Activated CD4-positive, alpha-beta T cell treated with anti-CD3 and anti-CD28 coated beads, Interleukin-2, amount 50 U/mL, for 48 hours (primary cell): ENCODE data around the gene POU6F1.
"Not testable (repeated sequence)": the region's sequence is repeated elsewhere in the genome, so short reads cannot be mapped to it uniquely, and the experiment has no call there.

Experiments
- DNase-seq, 2 experiments: peaks; one replicate each; pipeline ENCODE4 v3.0.0-alpha.2; 2020

The POU6F1 gene, protein sequence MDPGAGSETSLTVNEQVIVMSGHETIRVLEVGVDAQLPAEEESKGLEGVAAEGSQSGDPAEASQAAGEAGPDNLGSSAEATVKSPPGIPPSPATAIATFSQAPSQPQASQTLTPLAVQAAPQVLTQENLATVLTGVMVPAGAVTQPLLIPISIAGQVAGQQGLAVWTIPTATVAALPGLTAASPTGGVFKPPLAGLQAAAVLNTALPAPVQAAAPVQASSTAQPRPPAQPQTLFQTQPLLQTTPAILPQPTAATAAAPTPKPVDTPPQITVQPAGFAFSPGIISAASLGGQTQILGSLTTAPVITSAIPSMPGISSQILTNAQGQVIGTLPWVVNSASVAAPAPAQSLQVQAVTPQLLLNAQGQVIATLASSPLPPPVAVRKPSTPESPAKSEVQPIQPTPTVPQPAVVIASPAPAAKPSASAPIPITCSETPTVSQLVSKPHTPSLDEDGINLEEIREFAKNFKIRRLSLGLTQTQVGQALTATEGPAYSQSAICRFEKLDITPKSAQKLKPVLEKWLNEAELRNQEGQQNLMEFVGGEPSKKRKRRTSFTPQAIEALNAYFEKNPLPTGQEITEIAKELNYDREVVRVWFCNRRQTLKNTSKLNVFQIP

DNA sequence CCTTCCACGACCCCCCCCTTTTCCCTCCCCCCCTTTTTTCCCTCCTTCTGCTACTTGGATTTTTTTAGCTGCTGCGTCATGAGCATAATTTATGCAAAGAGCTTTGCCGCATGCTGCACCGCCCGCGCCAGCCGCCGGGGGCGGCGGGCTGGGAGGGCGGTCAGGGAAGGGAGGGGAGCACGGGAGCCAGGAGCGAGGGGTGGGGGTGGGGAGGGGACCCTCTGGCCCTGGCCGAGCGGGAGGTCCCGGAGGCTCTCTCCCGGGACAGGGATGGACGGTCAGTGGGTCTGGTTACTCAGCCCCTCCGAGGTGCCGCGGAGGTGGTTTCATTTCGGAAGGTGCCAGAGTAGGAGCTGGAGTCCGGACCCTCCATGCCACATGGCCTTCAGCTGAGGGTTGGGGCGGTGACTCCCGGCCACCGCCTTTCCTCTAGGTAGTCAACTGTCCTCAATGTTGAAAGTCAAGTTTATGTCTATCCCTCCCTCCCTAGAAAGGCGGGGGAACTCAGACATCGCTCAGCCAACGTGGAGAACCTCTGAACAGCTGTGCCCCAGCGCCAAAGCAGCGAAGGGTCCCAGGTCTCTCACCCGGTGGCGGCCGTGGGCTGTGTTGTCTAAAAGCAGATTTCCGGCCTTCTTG, at the start of gene POU6F1:
Gene POU6F1, minus strand, starts transcription at position 95 of the 639 bp plus-strand sequence. CDS start 11,226 bp downstream, outside the sequence.
- peak; percentile 66 to 70 for DNase-seq

DNA sequence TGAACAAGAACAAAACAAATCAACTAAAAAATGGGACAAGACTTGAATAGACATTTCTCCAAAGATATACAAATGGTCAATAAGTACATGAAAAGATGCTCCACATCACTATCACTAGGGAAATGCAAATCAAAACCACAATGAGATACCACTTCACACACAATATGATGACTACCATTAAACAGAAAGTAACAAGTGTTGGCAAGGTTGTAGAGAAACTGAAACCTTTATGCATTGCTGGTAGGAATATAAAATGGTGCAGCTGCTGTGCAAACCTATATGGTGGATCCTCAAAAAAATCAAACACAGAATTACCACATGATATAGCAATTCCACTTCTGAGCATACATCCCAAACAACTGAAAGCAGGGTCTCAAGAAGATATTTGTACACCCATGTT, 47.2 kb upstream of the POU6F1 start:
- no peak for DNase-seq

DNA sequence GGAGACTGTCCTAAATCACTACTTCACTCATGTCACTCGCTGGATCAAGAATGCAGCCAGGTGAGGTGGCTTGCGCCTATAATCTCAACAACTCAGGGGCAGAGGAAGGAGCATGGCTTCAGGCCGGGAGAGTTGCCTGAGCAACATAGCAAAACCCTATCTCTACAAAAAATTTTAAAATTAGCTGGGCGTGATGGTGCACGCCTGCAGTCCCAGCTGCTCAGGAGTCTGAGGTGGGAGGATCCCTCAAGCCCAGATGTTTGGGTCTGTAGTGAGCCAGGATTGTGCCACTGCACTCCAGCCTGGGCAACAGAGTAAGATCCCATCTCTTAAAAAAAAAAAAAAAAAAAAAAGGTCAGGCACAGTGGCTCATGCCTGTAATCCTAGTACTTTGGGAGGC, 46.4 kb upstream of the POU6F1 start:
- DNase-seq: no peak

DNA sequence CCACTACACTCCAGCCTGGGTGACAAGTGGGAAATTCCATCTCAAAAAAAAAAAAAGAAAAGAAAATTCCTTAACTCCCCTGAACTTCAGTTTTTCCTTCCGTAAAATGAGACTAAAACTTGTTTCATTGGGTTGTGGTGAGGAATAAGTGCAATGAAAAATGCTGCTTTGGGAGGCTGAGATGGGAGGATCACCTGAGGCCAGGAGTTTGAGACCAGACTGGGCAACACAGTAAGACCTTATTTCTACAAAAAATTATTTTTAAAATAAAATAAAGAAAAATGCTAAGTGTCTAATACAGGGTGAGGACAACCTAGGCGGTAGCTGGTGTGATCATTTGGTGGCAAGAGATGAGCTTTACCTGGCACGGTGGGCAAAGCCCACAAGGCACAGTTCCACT, 45.5 kb upstream of the POU6F1 start:
- DNase-seq: no peak

DNA sequence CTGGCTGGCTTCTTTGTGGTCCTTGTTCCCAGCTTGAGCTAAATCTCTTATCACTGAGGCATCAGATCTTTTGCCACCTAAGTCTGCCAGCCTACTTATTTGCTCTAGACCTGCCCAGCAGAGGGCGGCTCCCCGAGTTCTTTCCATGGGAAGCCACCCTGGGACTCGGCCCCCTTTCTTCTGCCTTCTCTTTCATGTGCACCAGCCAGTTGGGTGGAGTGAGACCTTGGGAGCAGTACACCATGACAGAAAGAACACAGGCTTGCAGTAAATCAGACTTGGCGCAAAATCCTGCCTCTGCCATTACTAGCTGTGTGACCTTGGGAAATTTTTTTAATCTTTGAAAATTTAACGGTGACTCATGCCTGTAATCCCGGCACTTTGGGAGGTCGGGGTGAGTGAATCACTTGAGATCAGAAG, 44.9 kb upstream of the POU6F1 start:
- DNase-seq: peak; percentile 21 to 35

DNA sequence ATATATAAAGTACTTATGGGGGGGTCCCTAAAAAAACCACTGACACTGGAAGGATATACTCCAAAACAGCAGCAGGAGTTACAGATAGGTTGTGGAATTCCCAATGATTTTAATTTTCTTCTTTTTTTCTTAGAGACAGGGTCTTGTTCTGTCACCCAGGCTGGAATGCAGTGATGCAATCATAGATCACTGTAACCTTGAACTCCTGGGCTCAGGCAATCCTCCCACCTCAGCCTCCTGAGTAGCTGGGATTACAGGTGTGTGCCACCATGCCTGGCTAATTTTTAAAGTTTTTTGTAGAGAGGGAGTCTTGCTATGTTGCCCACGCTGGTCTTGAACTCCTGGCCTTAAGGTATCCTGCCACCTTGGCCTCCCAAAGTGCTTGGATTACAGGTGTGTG, 41.7 kb upstream of the POU6F1 start:
- DNase-seq: not testable (repeated sequence)

DNA sequence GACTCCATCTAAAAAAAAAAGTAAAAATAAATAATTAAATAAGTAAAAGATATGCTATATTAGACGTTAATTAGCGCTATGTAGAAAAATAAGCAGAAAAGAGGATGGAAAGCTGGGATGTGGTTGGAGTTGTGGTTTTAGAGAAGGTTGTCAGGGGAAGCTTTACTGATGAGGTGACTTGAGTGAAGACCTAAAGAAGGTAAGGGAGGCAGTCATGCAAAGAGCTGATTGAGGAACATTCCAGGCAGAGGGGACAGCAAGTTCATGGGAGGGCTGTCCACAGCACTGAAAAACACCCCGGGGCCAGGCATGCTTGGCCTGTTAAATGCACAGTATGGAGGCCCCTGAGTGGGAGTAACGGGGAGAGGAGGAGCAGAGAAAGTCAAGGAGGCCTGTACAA, 36.7 kb upstream of the POU6F1 start:
- DNase-seq: no peak

DNA sequence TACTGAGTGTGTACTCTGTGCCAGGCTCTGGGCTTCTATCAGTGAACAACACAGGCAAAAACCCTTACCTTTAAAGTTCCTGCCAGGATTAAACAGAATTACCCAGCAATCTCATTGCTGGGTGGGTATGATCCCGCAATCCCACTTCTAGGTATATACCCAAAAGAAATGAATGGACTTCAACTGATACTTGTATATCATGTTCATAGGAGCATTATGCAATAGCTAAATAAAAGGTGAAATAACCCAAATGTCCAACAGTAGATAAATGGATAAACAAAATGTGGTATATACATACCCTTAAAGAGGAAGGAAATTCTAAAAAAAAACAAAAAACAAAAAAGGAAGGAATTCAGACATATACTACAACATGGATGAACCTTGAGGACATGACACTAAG, 35.4 kb upstream of the POU6F1 start:
- DNase-seq: no peak

DNA sequence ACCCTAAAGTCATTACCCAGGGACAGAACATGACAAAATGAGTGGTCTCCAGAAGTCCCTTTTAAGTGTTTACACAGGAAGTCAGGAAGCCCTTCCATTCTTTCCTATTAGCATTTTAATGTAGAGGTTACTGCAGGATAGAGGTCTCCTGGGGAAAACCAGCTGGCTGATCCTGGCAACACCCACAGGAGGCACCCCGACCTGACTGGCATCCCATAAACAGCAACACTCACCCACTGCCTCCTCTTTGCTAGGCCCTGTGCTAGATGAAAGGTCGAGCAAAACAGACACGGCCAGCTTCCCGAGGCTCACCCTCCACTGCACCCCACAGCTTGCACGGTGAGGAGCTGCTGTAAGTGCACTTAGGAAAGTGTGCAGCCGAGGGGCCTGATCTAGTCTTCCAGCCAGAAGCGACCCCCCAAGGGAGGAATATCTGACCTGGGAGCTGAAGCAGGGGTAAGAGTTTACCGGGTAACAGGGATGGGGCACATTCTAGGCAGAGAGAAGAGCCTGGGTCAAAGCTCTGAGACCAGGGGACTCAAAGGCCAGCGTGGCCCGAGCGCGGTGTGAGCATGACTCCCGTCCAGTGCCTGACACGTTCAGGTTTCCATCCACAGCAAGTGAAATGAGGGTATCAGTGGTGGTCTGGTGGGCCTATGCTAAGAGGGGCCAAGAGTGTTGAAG, 29.8 kb upstream of the POU6F1 start:
- DNase-seq: no peak

DNA sequence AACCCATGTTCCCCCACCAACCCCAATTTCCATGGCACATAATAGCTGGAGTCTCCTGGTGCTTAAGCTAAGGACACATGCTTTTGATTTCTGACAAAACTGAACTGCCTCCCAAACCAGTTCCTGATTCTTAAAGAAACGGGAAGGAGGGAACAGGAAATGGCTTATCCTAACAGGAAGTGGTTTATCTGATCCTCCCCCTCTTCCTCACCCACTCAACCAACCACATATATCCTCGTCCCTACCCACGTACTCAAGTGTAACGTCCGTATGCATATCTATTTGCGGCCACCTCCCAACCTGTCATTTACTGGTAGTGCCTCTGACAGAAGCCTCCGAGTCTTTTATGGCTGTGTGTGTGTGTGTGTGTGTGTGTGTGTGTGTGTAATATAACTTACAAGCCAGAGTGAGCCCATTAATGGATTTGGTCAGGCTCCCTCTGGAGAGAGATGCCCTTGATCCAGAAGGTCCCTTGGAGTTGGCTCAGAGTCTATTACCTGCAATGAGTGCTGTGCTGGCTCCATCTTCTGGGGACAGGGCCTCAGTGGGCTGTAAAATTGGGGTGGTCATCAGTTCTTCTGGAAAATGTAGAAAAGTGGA, 28.5 kb upstream of the POU6F1 start:
- DNase-seq: peak; percentile 25 to 40

DNA sequence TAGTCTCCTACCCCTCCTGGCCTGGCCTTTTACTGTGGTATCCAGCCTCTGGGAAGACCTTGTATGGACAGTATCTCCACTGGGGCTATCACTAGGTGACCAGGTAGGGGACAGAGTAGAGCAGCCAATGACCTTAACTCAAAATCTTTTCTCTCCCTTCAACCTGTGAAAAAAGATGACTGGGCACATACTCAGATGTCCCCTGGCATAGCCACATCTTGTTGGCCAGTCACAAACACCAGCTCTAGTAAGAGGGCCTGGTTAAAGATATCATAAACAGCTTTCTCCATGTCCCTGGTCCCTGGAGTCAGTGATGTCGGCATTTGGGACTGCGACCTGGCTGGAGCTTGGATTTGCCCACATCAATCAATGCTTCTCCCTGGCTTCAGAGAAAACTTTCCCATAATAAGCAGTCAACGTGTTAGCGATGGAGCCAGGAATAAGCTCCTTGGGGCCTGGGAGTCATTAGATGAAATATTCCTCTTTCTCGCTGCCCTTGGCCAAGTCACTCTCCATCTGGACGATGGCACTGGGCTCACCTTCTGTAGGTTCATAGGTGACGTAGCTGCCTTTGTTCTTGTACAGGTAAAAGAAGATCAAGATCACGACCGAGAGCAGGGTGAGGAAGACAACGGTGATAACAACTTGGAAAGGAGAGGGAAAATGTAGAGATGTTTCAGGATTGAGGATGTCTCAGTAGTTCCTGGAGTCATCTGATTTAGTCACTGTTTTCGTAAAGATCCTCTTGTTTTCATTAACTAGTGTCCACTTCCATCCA, 27.8 kb upstream of the POU6F1 start:
- DNase-seq: no peak

DNA sequence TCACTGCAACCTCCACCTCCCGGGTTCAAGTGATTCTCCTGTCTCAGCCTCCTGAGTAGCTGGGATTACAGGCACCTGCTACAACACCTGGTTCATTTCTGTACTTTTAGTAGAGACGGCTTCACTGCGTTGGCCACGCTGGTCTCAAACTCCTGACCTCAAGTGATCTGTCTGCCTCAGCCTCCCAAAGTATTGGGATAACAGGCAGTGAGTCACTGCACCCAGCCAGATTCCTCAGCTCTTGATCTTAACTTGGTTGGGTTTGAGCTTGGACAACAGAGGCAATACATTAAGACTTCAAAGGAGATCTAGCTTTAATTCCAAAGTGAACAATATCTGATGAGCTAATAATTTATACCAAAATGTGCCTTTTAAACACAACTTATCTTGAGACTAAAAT, 26.4 kb upstream of the POU6F1 start:
- no peak for DNase-seq

DNA sequence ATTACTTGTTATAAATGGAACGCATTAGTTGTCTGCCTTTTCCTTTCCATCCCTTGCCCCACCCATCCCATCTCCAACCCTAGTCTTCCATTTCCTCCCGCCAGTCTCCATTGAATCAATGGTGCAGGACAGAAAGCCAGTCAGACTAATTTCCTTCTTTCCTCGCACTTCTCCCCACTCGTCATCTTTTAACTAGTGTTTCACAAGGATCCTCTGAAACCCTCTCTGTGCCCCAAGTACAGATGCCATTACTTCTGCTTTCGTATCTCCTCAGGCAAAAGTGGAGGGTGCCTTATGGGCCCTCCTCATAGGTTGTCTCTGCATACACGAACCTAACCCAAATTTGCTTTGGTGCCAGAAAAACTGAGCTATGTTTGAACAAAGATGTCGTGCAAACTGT, 25.0 kb upstream of the POU6F1 start:
- no peak for DNase-seq

DNA sequence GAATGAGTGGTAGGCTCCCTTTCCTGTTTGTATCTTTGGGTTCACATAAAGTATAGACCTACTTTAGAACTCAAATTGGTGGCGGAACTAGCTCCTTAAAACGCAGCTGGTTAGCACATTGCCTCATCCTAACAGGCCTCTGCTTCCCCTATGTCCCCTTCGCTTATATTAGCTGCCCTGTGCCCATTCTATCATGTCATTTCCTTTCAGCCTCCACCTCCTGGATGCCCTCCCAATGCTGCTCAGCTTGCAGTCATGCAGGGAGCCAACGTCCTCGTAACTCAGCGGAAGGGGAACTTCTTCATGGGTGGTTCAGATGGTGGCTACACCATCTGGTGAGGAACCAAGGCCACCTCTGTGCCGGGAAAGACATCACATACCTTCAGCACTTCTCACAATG, 24.3 kb upstream of the POU6F1 start:
- DNase-seq: no peak

DNA sequence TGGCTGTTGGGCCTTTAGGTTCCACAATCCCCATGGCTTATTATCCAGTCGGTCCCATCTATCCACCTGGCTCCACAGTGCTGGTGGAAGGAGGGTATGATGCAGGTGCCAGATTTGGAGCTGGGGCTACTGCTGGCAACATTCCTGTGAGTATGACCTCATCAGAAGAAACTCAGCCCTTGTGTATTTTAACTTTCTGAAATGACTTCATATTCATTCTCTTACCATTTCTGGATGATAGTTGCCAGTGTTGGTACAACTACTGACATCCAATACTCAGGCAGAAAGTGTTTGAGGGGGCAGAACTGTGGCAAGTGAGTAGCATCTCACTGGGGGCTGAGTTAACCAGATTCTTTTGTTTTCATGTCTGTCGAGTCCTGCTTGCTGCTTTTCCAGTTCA, 23.1 kb upstream of the POU6F1 start:
- DNase-seq: no peak

DNA sequence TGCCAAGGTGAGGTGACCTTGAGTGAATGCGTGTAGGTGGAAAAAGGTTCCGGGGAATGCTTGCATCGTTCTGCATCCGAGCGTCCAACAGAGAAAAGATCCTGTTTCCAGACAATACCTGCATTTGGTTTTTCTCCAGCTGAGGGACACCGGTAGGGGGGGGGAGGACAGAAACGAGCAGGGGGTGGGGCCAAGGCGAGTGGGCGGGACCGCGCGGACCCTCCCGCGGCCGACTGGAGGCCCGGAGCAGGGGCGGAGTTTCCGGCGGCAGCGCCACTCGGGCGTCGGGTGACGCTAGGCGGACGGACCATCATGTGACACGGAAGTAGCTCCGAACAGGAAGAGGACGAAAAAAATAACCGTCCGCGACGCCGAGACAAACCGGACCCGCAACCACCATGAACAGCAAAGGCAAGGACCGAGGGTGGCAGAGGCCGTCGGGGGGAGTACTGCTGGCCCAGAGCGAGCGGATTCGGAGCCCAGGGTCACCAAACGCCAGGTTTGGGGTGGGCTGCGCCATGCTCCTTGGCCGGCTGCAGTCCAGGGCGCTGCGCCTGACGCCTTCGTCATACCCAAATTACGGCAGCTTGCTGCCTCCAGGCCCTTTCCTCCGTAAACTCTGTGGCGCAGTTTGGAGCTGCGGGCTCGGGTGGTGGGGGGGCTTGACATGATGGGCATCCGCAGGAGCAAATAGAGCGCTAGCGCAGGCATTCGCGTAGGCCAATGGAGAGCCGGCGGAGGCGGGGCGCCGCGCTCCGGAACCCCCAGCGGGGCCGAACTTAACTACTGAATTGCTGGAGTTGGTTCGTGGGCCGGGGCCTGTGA, 20.9 kb upstream of the POU6F1 start, which contains the start of gene DAZAP2:
Gene DAZAP2, plus strand, starts transcription at position 317 of the 825 bp plus-strand sequence. Its CDS starts 82 bp downstream, at position 399.
- peak; percentile 97 for DNase-seq

DNA sequence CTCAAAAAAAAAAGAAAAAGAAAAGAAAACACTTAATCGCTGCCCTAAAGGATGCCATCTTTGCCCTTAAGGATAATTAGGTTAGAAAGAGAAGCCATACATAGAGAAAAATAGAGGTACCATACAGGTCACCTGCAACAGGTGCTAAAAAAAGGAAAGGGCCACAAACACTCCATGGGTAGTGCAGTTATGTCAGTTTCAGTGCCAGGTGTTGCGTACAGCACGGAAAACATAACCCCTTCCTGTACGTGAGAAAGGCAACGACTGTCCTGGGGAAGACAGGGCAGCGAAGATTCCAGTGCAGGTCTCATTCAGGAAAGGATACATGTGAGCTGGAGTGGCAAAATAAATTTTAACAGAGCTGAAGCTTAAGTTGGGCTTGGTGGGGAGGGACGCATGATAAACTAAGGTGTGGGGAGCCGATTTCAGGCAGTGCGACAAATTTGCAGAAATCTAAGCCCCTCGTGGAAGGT, 20.2 kb upstream of the POU6F1 start:
- DNase-seq: no peak

DNA sequence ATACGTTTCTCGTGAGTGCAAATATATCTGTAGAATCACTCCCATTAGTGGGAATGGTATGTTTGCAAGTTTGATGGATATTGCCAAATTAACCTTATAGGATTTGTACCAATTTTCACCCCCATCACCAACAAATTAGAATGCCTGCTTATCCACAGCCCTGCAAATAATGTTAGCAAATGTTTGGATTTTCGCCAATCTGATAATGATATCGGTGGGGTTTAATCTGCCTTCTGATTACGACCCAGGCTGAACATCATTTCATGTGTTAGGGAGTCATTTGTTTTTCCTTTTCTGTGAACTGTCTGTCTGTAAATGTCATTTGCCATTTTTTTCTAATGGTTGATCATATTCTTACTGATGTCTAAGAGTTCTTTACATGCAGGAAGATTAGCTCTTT, 16.7 kb upstream of the POU6F1 start:
- no peak for DNase-seq

DNA sequence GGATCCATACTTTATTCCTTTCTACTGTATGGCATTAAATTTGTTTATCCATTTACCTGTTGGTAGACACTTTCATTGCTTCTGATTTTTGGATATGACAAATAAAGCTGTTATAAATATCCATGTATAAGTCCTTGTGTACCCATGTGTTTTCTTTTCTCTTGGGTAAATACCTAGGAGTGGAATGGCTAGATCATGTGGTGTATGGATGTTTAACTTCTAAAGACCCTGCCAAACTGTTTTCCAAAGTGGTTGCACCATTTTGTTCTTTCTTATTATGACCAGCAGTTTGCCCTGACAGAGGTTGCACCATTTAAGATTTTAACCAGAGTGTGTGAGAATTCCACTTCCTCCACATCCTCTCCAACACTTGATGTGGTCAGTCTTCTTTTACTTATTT, 14.8 kb upstream of the POU6F1 start:
- DNase-seq: no peak

DNA sequence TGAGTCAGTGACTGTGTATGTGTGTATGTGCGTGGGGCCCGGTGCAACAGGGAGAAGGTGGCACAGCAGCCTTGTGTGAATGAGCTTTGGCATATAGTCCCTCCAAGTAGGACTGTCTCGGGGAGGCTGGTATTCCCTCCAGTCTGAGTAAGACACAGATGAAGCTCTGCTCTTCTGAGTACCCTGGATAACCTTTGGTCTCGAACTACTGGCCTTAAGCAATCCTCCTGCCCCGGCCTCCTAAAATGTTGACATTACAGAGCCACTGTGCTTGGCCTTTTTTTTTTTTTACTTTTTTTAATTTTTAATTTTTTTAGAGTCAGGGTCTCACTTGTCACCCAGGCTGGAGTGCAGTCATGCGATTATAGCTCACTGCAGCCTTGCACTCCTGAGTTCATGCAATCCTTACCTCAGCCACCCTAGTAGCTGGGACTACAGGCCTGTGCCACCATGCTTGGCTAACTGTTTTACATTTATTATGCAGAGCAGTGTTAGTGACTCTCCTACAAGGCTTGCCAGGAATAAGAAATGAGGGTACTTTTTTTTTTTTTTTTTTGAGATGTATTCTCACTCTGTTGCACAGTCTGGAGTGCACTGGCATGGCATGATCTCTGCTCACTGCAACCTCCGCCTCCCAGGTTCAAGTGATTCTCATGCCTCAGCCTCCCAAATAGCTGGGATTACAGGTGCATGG, 11.4 kb upstream of the POU6F1 start:
- no peak for DNase-seq
